GM23338 (cell line): ENCODE measurements around the gene CDK14. TPM values are rescaled to one million over a fixed set of nuclear protein-coding genes. Genes with fewer than 3 reads are reported as not detected.

ENCODE experiments used
- ATAC-seq: fragments of 200-7000 bp; cut with Tn5 transposase; 3 replicates; pipeline ENCODE4 v1.9.1; 2020
- DNase-seq: peaks from one replicate; pipeline ENCODE4 v3.0.0-alpha.2; 2015; ENCODE audit warnings: low spot score
- H2AFZ ChIP-seq: fragments of 200-600 bp; sonication (generic); 2 replicates; pipeline ENCODE4 v1.8.0; 2016; ENCODE audit warnings: antibody characterized with exemption, mild to moderate bottlenecking, moderate library complexity
- H3F3A ChIP-seq: fragments of 200-600 bp; sonication (generic); replicated peaks from 2 replicates; pipeline ENCODE4 v1.8.0; 2017; ENCODE audit warnings: antibody characterized with exemption, mixed run types, low read depth
- H3K27ac ChIP-seq: fragments of 200-600 bp; sonication (generic); 2 replicates; pipeline ENCODE4 v1.6.1; 2016; ENCODE audit warnings: low read depth
- H3K27me3 ChIP-seq: fragments of 200-600 bp; sonication (generic); 2 replicates; pipeline ENCODE4 v1.8.0; 2016; ENCODE audit warnings: mild to moderate bottlenecking, mixed run types, moderate library complexity; ENCODE audit not compliant: insufficient read depth
- H3K36me3 ChIP-seq: fragments of 200-600 bp; sonication (generic); 2 replicates; pipeline ENCODE4 v1.8.0; 2016; ENCODE audit warnings: mild to moderate bottlenecking; ENCODE audit not compliant: insufficient read depth
- H3K4me1 ChIP-seq: fragments of 200-600 bp; sonication (generic); 2 replicates; pipeline ENCODE4 v1.8.0; 2016; ENCODE audit warnings: mild to moderate bottlenecking, moderate library complexity; ENCODE audit not compliant: insufficient read depth
- H3K4me2 ChIP-seq: fragments of 200-600 bp; sonication (generic); 2 replicates; pipeline ENCODE4 v1.7.1; 2017; ENCODE audit warnings: mixed run types
- H3K4me3 ChIP-seq: fragments of 200-600 bp; sonication (generic); 2 replicates; pipeline ENCODE4 v1.6.1; 2016; ENCODE audit warnings: mixed run types
- H3K79me2 ChIP-seq: fragments of 200-600 bp; sonication (generic); replicated peaks from 2 replicates; pipeline ENCODE4 v1.8.0; 2017; ENCODE audit warnings: mild to moderate bottlenecking; ENCODE audit not compliant: insufficient read depth
- H3K9me2 ChIP-seq: fragments of 200-600 bp; sonication (generic); 2 replicates; pipeline ENCODE4 v1.8.0; 2017; ENCODE audit not compliant: insufficient read depth
- H4K20me1 ChIP-seq: fragments of 200-600 bp; sonication (generic); replicated peaks from 2 replicates; pipeline ENCODE4 v1.8.0; 2017; ENCODE audit warnings: mild to moderate bottlenecking; ENCODE audit not compliant: insufficient read depth
- H3K27ac Mint-ChIP-seq: 2 replicates; pipeline ENCODE4 v1.8.0; 2020; ENCODE audit warnings: inconsistent platforms, mild to moderate bottlenecking, moderate library complexity, mixed read lengths
- H3K27me3 Mint-ChIP-seq: 3 replicates; pipeline ENCODE4 v1.8.0; 2022; ENCODE audit warnings: low read depth, mild to moderate bottlenecking, moderate library complexity, mixed read lengths, inconsistent platforms; ENCODE audit not compliant: insufficient read depth, poor library complexity
- H3K36me3 Mint-ChIP-seq: 3 replicates; pipeline ENCODE4 v1.8.0; 2021; ENCODE audit warnings: low read depth, mild to moderate bottlenecking, inconsistent platforms, moderate library complexity, mixed read lengths
- H3K4me1 Mint-ChIP-seq: 3 replicates; pipeline ENCODE4 v1.8.0; 2020; ENCODE audit warnings: mild to moderate bottlenecking, inconsistent platforms, mixed read lengths
- H3K4me3 Mint-ChIP-seq: 3 replicates; pipeline ENCODE4 v1.8.0; 2021; ENCODE audit warnings: moderate library complexity, mild to moderate bottlenecking, inconsistent platforms, mixed read lengths
- H3K9me3 Mint-ChIP-seq: 3 replicates; pipeline ENCODE4 v1.8.0; 2020; ENCODE audit warnings: moderate library complexity, mild to moderate bottlenecking, inconsistent platforms, mixed read lengths
- CREB1 ChIP-seq: fragments of 250-450 bp; sonication (Bioruptor Pico); IDR thresholded peaks from 2 replicates; pipeline ENCODE4 v1.5.0; 2020; ENCODE audit warnings: low read depth, mild to moderate bottlenecking, moderate library complexity
- CTCF ChIP-seq, 2 experiments: fragments of 200-600 bp in 1 of 2; sonication (generic) in 1 of 2; conservative IDR thresholded peaks; 2 replicates each; pipeline versions ENCODE4 v1.5.1 to v1.6.1; 2016 to 2017; ENCODE audit warnings: antibody characterized with exemption in 2 of 2, low read depth in 2 of 2, mild to moderate bottlenecking in 2 of 2, moderate library complexity in 1 of 2
- ETS1 ChIP-seq: IDR thresholded peaks from 2 replicates; pipeline ENCODE4 v1.6.1; 2016; ENCODE audit warnings: antibody characterized with exemption
- EZH2 ChIP-seq: fragments of 200-600 bp; sonication (generic); IDR thresholded peaks from one replicate; pipeline ENCODE4 v1.8.0; 2017; ENCODE audit warnings: antibody characterized with exemption, mild to moderate bottlenecking, low read depth; ENCODE audit not compliant: unreplicated experiment
- EZH2phosphoT487 ChIP-seq: fragments of 200-600 bp; sonication (generic); IDR thresholded peaks from one replicate; pipeline ENCODE4 v1.8.1; 2018; ENCODE audit warnings: antibody characterized with exemption; ENCODE audit not compliant: unreplicated experiment
- JUNB ChIP-seq: IDR thresholded peaks from one replicate; pipeline ENCODE4 v1.6.1; 2016; ENCODE audit warnings: antibody characterized with exemption; ENCODE audit not compliant: unreplicated experiment
- NANOG ChIP-seq: IDR thresholded peaks from 2 replicates; pipeline ENCODE4 v1.6.1; 2016; ENCODE audit warnings: antibody characterized with exemption, borderline replicate concordance
- STAT1 ChIP-seq: IDR thresholded peaks from one replicate; pipeline ENCODE4 v1.6.1; 2016; ENCODE audit warnings: antibody characterized with exemption; ENCODE audit not compliant: unreplicated experiment
- ZNF114 ChIP-seq: fragments of 250-450 bp; sonication (Bioruptor Pico); IDR thresholded peaks from 2 replicates; pipeline ENCODE4 v1.5.0; 2020; ENCODE audit warnings: mild to moderate bottlenecking, moderate library complexity
- ZNF331 ChIP-seq: fragments of 250-450 bp; sonication (Bioruptor Pico); IDR thresholded peaks from 2 replicates; pipeline ENCODE4 v1.5.0; 2020; ENCODE audit warnings: low read depth, mild to moderate bottlenecking, moderate library complexity
- polyA plus RNA-seq: library from polyadenylated mRNA; unstranded; fragments of >200 nt; fragmentation: Nextera tagmentation; extraction: Ambion mirVana; gene quantifications from 2 replicates; pipeline ENCODE4 v1.2.1, GENCODE V29; 2016
- total RNA-seq: library from RNA; depleted of rRNA; stranded (reverse); fragments of >200 nt; shearing (Covaris generic); gene quantifications from 2 replicates; pipeline ENCODE4 v1.2.3, GENCODE V29; 2014
- TF ChIP-seq, protein P1 (sequence below): fragments of 250-450 bp; sonication (Bioruptor Pico); IDR thresholded peaks from 2 replicates; pipeline ENCODE4 v1.5.0; 2020; ENCODE audit warnings: mild to moderate bottlenecking, moderate library complexity

The CDK14 gene
- total and polyA plus RNA-seq, 2 experiments from 2014 or later = 11.2 to 24.0 TPM

DNA sequence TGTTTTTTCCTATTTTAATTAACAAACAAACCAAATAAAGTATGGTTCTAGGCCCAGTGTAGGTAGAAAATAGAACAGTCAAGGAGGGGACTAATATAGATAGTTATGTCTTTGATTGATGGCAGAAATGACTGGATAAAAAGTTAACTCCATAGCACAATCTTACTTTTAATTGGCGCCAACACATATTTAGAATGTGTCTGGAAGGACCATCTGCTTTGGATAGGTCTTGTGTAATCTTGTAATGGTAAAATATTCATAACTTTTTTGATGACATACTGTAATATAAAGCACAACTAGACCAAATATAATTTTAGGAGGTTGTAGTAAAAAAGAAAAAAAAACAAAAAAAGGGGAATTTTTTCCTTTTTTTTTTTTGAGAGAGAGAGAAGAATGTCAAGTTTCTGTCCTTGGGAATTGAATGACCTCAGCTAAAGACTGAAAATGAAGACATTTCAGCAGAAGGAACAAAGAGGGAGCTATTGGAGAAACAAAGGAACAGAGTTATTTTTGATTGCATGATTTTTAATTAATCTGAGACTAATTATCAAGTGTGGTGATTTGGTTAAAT is 193.7 kb downstream of the CDK14 start:
- H3K79me2 ChIP-seq = no peaks in the 10 kb centered on the region
- H3K4me1 ChIP-seq = no peaks in the 10 kb centered on the region
- peaks cover 35% of the 10 kb centered on the region for H3K36me3 Mint-ChIP-seq
- H3K4me3 ChIP-seq = no peak overlapping the region
- no peaks in the 10 kb centered on the region for H4K20me1 ChIP-seq
- no peaks in the 10 kb centered on the region for H3F3A ChIP-seq
- H3K27me3 Mint-ChIP-seq = no peaks in the 10 kb centered on the region
- H3K4me2 ChIP-seq = no peak overlapping the region
- DNase-seq = no peak
- H3K9me3 Mint-ChIP-seq = peaks cover 26% of the 10 kb centered on the region
- ATAC-seq = no peak
- H3K27me3 ChIP-seq = no peaks in the 10 kb centered on the region
- peaks cover 5% of the 10 kb centered on the region; the same call in 2 of the 3 replicates for H3K4me1 Mint-ChIP-seq
- no peak overlapping the region for H3K27ac ChIP-seq
- peaks cover 14% of the 10 kb centered on the region for H3K36me3 ChIP-seq
- TF ChIP-seq NANOG = no peak
- TF ChIP-seq ZNF331 (CRISPR knock-in tag) = no peak
- no peak for TF ChIP-seq STAT1
- no peak for TF ChIP-seq JUNB
- TF ChIP-seq ETS1 = no peak
- no peak for TF ChIP-seq ZNF114
- TF ChIP-seq EZH2 = no peak
- no peak for TF ChIP-seq EZH2phosphoT487
- TF ChIP-seq, protein P1, sequence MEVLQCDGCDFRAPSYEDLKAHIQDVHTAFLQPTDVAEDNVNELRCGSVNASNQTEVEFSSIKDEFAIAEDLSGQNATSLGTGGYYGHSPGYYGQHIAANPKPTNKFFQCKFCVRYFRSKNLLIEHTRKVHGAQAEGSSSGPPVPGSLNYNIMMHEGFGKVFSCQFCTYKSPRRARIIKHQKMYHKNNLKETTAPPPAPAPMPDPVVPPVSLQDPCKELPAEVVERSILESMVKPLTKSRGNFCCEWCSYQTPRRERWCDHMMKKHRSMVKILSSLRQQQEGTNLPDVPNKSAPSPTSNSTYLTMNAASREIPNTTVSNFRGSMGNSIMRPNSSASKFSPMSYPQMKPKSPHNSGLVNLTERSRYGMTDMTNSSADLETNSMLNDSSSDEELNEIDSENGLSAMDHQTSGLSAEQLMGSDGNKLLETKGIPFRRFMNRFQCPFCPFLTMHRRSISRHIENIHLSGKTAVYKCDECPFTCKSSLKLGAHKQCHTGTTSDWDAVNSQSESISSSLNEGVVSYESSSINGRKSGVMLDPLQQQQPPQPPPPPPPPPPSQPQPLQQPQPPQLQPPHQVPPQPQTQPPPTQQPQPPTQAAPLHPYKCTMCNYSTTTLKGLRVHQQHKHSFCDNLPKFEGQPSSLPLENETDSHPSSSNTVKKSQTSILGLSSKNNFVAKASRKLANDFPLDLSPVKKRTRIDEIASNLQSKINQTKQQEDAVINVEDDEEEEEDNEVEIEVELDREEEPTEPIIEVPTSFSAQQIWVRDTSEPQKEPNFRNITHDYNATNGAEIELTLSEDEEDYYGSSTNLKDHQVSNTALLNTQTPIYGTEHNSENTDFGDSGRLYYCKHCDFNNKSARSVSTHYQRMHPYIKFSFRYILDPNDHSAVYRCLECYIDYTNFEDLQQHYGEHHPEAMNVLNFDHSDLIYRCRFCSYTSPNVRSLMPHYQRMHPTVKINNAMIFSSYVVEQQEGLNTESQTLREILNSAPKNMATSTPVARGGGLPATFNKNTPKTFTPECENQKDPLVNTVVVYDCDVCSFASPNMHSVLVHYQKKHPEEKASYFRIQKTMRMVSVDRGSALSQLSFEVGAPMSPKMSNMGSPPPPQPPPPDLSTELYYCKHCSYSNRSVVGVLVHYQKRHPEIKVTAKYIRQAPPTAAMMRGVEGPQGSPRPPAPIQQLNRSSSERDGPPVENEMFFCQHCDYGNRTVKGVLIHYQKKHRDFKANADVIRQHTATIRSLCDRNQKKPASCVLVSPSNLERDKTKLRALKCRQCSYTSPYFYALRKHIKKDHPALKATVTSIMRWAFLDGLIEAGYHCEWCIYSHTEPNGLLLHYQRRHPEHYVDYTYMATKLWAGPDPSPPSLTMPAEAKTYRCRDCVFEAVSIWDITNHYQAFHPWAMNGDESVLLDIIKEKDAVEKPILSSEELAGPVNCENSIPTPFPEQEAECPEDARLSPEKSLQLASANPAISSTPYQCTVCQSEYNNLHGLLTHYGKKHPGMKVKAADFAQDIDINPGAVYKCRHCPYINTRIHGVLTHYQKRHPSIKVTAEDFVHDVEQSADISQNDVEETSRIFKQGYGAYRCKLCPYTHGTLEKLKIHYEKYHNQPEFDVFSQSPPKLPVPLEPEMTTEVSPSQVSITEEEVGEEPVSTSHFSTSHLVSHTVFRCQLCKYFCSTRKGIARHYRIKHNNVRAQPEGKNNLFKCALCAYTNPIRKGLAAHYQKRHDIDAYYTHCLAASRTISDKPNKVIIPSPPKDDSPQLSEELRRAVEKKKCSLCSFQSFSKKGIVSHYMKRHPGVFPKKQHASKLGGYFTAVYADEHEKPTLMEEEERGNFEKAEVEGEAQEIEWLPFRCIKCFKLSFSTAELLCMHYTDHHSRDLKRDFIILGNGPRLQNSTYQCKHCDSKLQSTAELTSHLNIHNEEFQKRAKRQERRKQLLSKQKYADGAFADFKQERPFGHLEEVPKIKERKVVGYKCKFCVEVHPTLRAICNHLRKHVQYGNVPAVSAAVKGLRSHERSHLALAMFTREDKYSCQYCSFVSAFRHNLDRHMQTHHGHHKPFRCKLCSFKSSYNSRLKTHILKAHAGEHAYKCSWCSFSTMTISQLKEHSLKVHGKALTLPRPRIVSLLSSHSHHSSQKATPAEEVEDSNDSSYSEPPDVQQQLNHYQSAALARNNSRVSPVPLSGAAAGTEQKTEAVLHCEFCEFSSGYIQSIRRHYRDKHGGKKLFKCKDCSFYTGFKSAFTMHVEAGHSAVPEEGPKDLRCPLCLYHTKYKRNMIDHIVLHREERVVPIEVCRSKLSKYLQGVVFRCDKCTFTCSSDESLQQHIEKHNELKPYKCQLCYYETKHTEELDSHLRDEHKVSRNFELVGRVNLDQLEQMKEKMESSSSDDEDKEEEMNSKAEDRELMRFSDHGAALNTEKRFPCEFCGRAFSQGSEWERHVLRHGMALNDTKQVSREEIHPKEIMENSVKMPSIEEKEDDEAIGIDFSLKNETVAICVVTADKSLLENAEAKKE (CRISPR knock-in tag) = no peak
- no peak for TF ChIP-seq CTCF (conservative IDR thresholded peaks at IDR 0.05; ENCODE audit: low read depth in 2 of 2)
- no peak for TF ChIP-seq CREB1
- H3K9me2 ChIP-seq = no peaks in the 10 kb centered on the region
- H3K4me3 Mint-ChIP-seq = no peak overlapping the region
- no peak overlapping the region for H2AFZ ChIP-seq
- no peak overlapping the region for H3K27ac Mint-ChIP-seq
